ENCODE data around the gene PPP1R14C. TPM values are rescaled to one million over a fixed set of nuclear protein-coding genes. Genes with fewer than 3 reads are reported as not detected.

The PPP1R14C gene
- total RNA-seq, 1 donor from 2014 or later = 18.3 TPM

DNA sequence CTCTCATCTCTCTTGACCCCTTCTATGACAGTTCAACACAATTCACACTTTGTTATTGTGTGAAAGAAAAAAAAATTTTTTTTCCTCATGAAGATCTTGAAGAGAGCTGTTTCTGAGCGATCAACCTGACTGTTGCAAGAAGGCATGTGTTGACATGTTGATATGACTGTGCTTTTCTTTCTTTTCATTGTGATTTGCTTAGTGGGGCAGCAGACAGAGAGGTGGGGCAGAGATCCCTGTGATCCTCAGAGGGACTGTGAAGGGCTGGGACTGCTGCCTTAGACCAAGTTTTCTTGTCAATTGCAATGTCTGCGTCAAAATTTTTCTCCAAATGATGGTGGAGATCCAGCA lies 155.2 kb downstream of the PPP1R14C start:
- DNase-seq = no peak

DNA sequence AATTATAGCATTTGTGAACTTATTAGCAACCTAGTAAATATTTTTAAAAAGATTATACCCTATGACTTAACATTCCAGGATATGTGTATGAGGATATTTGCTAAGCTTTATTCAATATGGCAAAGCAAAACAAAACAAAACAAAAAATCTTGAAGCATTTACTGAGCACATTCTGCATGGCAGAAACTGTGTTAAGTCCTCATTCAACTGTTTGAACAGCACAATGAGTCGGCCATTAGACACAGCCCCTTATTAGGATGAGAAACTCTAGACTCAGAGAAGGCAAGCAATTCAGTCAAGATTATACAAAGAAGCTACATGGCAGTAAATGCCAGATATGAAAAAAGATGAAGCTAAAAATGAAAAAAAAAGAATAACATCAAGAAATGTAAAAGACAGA lies 155.8 kb downstream of the PPP1R14C start:
- DNase-seq = no peak

Small RNA genes within 50 kb of the gene (small RNA-seq; reads per million reads assigned to genes)
- gene RF01210 (ENCODE audit: low replicate concordance) = not detected

Other genes starting within 250 kb of the PPP1R14C start
- 3.3 TPM for gene RAET1E, start 244.9 kb upstream of the PPP1R14C start, total RNA-seq
- gene RAET1G, start 219.9 kb upstream of the PPP1R14C start, total RNA-seq = 0.79 TPM
- 0.89 TPM for gene ULBP2, start 201.0 kb upstream of the PPP1R14C start, total RNA-seq
- 0.69 TPM for gene ULBP1, start 179.1 kb upstream of the PPP1R14C start, total RNA-seq
- 2.8 TPM for gene RAET1L, start 117.5 kb upstream of the PPP1R14C start, total RNA-seq
- 3.9 TPM for gene ULBP3, start 73.9 kb upstream of the PPP1R14C start, total RNA-seq
- under 0.01 TPM for gene IYD, start 226.0 kb downstream of the PPP1R14C start, total RNA-seq

Data from skin of body (tissue), 3 donors.